Measurements from ENCODE around the gene DPP4. TPM values are rescaled to one million over a fixed set of nuclear protein-coding genes. Genes with fewer than 3 reads are reported as not detected.

DPP4 gene
- total RNA-seq, 1 donor from 2014 or later, result 4.4 TPM

DNA sequence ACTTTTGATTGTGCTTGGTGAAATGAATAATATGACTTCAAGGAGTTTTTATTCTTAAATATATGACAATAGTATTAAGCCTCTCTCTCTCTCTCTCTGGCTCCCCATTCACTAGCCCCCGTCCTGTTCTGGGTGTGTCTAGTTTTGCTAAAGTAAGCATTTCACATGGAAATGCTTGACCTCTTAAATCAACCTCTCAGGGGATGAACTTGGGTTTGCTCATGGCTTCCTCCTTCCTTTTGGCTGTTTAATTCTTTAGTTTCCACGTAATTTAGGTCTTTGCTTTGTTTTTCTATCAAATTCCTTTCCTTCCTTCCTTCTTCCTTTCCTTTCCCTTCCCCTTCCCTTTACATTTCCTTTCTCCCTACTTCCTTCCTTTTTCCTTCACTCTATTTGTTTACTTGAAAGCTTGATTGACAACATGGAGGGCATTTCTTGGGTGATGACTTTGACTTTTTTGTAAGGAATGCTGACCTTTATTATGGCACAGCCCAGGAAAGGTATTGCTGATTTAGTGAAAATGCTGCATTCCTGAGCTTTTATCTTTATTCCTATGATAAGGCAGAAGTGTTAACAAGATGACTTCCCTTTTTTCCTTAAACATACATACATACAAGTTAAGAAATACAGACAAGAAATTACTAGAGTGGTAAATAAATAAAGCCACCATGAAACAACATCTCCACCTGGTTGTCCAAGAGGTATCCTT is 3.6 kb downstream of the DPP4 start:
- Histone ChIP-seq H3K9me3 (replicated peaks) (no peaks in the 10 kb centered on the region), H3K4me3 (no peak overlapping the region), H3K27ac (replicated peaks) (peak overlapping the region; percentile 85), H3K27me3 (ENCODE audit: low read depth) (no peaks in the 10 kb centered on the region), H3K36me3 (no peaks in the 10 kb centered on the region), H3K4me1 (peaks cover 70% of the 10 kb centered on the region)
- intact Hi-C loops (cut with micrococcal nuclease), result no loop called here
- no peak for DNase-seq
- TF ChIP-seq, protein P1, sequence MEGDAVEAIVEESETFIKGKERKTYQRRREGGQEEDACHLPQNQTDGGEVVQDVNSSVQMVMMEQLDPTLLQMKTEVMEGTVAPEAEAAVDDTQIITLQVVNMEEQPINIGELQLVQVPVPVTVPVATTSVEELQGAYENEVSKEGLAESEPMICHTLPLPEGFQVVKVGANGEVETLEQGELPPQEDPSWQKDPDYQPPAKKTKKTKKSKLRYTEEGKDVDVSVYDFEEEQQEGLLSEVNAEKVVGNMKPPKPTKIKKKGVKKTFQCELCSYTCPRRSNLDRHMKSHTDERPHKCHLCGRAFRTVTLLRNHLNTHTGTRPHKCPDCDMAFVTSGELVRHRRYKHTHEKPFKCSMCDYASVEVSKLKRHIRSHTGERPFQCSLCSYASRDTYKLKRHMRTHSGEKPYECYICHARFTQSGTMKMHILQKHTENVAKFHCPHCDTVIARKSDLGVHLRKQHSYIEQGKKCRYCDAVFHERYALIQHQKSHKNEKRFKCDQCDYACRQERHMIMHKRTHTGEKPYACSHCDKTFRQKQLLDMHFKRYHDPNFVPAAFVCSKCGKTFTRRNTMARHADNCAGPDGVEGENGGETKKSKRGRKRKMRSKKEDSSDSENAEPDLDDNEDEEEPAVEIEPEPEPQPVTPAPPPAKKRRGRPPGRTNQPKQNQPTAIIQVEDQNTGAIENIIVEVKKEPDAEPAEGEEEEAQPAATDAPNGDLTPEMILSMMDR (IDR thresholded peaks at IDR 0.05; ENCODE audit: borderline replicate concordance), result no peak

DNA sequence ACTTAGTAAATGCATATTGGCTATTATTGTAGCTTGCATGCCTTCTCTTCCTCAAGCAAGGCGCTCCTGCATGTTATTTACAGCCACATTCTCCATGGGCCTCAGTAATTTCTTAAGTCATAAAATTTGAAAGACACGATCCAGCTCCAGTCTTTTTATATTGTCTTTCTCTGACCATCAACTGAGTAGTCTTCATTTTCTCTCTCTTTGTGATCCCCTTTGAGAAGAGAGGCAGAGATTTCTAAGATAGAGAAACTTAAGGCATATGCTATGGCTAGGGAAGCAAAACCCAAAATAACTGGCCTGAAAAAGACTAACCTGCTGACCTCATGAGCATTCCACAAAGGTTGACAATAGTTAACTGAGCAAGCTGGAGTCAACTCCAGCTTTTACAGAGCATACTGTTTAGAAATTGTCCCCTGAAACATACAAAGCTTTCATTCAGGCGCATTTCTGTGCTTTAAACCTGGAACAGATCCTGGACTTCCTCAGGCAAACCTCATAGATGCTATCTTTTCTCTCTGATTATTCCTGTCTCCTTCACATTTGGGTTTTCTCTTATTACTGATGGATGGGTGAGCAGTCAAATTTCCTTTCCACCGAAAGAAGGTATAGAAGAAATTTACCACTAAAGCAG is 4.6 kb downstream of the DPP4 start:
- intact Hi-C loops (cut with micrococcal nuclease), result no loop called here
- H3K27me3 ChIP-seq (ENCODE audit: low read depth), result no peaks in the 10 kb centered on the region
- no peak overlapping the region for H3K4me3 ChIP-seq
- no peaks in the 10 kb centered on the region for H3K9me3 ChIP-seq (replicated peaks)
- peaks cover 60% of the 10 kb centered on the region for H3K4me1 ChIP-seq
- H3K36me3 ChIP-seq, result no peaks in the 10 kb centered on the region
- TF ChIP-seq, protein P1 (IDR thresholded peaks at IDR 0.05; ENCODE audit: borderline replicate concordance), result no peak
- H3K27ac ChIP-seq (replicated peaks), result peak overlapping the region; percentile 85
- no peak for DNase-seq

DNA sequence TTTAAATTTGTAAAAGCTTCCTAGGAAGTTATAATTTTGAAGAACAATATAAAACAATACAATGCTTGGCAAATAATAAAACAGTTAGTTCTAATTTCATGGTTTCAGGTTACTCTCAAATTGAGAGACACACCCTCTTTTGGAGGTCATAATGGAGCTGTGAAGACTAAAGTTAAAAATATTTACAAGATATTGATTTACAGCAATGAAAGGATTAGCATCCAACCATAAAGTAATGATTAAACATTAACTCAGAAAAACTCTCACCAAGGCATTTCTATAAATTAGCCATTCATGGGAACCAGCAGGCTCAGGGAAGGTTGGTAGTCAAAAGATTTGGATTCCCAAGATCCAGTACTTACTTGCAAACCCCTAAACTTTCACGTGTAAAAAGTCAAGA is 6.4 kb downstream of the DPP4 start:
- H3K27ac ChIP-seq (replicated peaks), result no peak overlapping the region
- intact Hi-C loops (cut with micrococcal nuclease), result no loop called here
- peaks cover 47% of the 10 kb centered on the region for H3K4me1 ChIP-seq
- no peaks in the 10 kb centered on the region for H3K9me3 ChIP-seq (replicated peaks)
- H3K36me3 ChIP-seq, result no peaks in the 10 kb centered on the region
- DNase-seq, result no peak
- H3K4me3 ChIP-seq, result no peak overlapping the region
- TF ChIP-seq, protein P1 (IDR thresholded peaks at IDR 0.05; ENCODE audit: borderline replicate concordance), result no peak
- H3K27me3 ChIP-seq (ENCODE audit: low read depth), result no peaks in the 10 kb centered on the region

DNA sequence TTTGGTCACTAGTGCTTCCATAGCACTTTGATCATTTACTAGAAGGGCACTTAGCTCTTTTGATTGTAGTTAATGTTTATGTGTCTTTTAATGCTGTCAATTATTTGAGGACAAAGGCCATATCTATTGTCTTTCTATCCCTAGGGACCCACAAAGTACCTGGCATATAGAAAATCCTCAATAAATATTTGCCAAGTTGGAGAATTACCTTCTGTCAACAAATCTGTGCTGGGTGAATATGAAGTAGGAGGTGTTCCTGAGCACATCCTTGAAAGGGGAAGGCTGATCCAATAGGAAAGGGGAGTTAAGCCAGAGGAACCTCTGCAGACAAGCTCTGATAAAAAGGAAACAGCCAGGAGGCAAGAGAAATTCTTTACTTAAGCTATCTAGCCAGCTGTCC is 8.2 kb downstream of the DPP4 start:
- Histone ChIP-seq H3K9me3 (replicated peaks) (no peaks in the 10 kb centered on the region), H3K27ac (replicated peaks) (no peak overlapping the region), H3K4me1 (peaks cover 29% of the 10 kb centered on the region), H3K36me3 (no peaks in the 10 kb centered on the region), H3K4me3 (no peak overlapping the region), H3K27me3 (ENCODE audit: low read depth) (no peaks in the 10 kb centered on the region)
- no peak for DNase-seq
- TF ChIP-seq, protein P1 (IDR thresholded peaks at IDR 0.05; ENCODE audit: borderline replicate concordance), result no peak
- intact Hi-C loops (cut with micrococcal nuclease), result no loop called here

DNA sequence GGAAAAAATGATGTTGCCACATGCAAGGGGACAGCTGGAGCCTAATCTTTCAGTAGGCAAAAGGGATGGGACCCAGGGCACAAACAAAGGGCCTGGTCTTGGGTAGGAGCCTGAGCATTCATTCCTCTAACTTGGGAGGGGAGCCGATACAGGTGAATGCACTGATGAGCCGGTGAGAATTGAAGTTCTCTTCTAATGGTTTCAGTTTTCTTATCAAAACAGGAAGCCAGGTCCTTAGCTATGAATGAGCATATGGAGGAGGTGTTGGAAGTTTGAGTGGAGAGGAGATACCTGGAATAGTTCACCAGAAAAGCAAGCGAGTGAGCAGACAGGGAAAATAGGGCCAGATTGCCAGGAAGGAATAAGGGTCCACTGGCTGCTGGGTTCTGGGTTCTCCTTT is 10.1 kb downstream of the DPP4 start:
- Histone ChIP-seq H3K27ac (replicated peaks) (no peak overlapping the region), H3K27me3 (ENCODE audit: low read depth) (no peaks in the 10 kb centered on the region), H3K9me3 (replicated peaks) (no peaks in the 10 kb centered on the region), H3K4me1 (peaks cover 19% of the 10 kb centered on the region), H3K4me3 (no peak overlapping the region), H3K36me3 (no peaks in the 10 kb centered on the region)
- intact Hi-C loops (cut with micrococcal nuclease), result no loop called here
- TF ChIP-seq, protein P1 (IDR thresholded peaks at IDR 0.05; ENCODE audit: borderline replicate concordance), result no peak
- no peak for DNase-seq
